K562 (cell line): ENCODE measurements around the gene UBR1. TPM values are rescaled to one million over a fixed set of nuclear protein-coding genes. Genes with fewer than 3 reads are reported as not detected.

Experiments used
- ATAC-seq: fragments of 200-7000 bp; cut with Tn5 transposase; 3 replicates; pipeline ENCODE4 v1.9.1; 2020; ENCODE audit warnings: moderate library complexity
- BruUV-seq: library from RNA; stranded (reverse); fragments of 400-500 nt; replicated peaks from 2 replicates; lab custom pipeline; 2021; lab: Mats Ljungman, UMichigan
- CTCF ChIA-PET: fragments of 300-600 bp; formaldehyde crosslinking; extraction: SDS; loops from one replicate; lab custom pipeline; 2021; ENCODE audit warnings: low intra/inter-chr PET ratio; lab: Yijun Ruan, JAX
- POLR2A ChIA-PET: fragments of 300-600, 350-650 bp; sonication (Branson Sonifier 250); formaldehyde crosslinking; extraction: SDS; loops from one replicate; lab custom pipeline; 2021; ENCODE audit warnings: antibody characterized with exemption, inconsistent platforms; lab: Yijun Ruan, JAX
- DNase-seq, 4 experiments: peaks; one replicate each; pipeline versions ENCODE4 v3.0.0 to v3.0.0-alpha.2; 2011 to 2018; ENCODE audit warnings: low spot score in 3 of 4, mixed read lengths in 3 of 4; ENCODE audit errors: extremely low read depth in 1 of 4
- FAIRE-seq: peaks from 2 replicates; lab custom pipeline; 2011; peaks lifted over from hg19 to GRCh38; lab: Jason Lieb, UNC
- H2AFZ ChIP-seq: 2 replicates; pipeline ENCODE4 v1.6.0; 2011; ENCODE audit warnings: low read depth, low read length, control low read depth, inconsistent platforms
- H3K27ac ChIP-seq: fragments of 200-600 bp; 3 replicates; pipeline ENCODE4 v1.8.0; 2011; ENCODE audit warnings: low read depth, mild to moderate bottlenecking, control low read depth, inconsistent platforms, low read length, moderate library complexity, mixed read lengths; ENCODE audit errors: extremely low read depth
- H3K27me3 ChIP-seq, 2 experiments: fragments of 300-600 bp in 1 of 2; 2 replicates in 1 of 2; 3 replicates in 1 of 2; pipeline versions ENCODE4 v1.6.0 to v1.8.0; 2011; ENCODE audit warnings: inconsistent platforms in 2 of 2, low read length in 2 of 2, mild to moderate bottlenecking in 1 of 2, mixed read lengths in 1 of 2, moderate library complexity in 1 of 2; ENCODE audit not compliant: control insufficient read depth in 2 of 2, insufficient read depth in 2 of 2
- H3K36me3 ChIP-seq: fragments of 300-600 bp; 3 replicates; pipeline ENCODE4 v1.8.0; 2011; ENCODE audit warnings: mild to moderate bottlenecking, low read length, inconsistent platforms; ENCODE audit not compliant: control insufficient read depth, insufficient read depth
- H3K4me1 ChIP-seq, 2 experiments: fragments of 200-600 bp in 1 of 2; replicated peaks in 1 of 2; 2 replicates in 1 of 2; 3 replicates in 1 of 2; pipeline versions ENCODE4 v1.5.1 to v1.8.0; 2011; ENCODE audit warnings: inconsistent platforms in 2 of 2, low read length in 2 of 2, mild to moderate bottlenecking in 1 of 2, mixed read lengths in 1 of 2, moderate library complexity in 1 of 2; ENCODE audit not compliant: control insufficient read depth in 2 of 2, insufficient read depth in 2 of 2
- H3K4me2 ChIP-seq: 2 replicates; pipeline ENCODE4 v1.6.1; 2011; ENCODE audit warnings: low read length, control low read depth, inconsistent platforms, mixed read lengths; ENCODE audit not compliant: insufficient read depth
- H3K4me3 ChIP-seq: fragments of 200-600 bp; sonication (generic), shearing (Covaris generic); 2 replicates; pipeline ENCODE4 v1.5.1; 2016; ENCODE audit warnings: control low read depth, inconsistent platforms
- H3K79me2 ChIP-seq: fragments of 200-600 bp; 3 replicates; pipeline ENCODE4 v1.8.0; 2011; ENCODE audit warnings: low read length, inconsistent platforms; ENCODE audit not compliant: control insufficient read depth, insufficient read depth
- H3K9ac ChIP-seq, 2 experiments: 2 replicates each; pipeline versions ENCODE4 v1.6.0 to v1.6.1; 2011; ENCODE audit warnings: low read depth in 2 of 2, low read length in 2 of 2, control low read depth in 1 of 2, inconsistent platforms in 1 of 2, mild to moderate bottlenecking in 1 of 2, mixed read lengths in 1 of 2; ENCODE audit not compliant: insufficient read depth in 1 of 2
- H3K9me1 ChIP-seq: one replicate; pipeline ENCODE4 v1.6.0; 2011; ENCODE audit warnings: inconsistent platforms, mild to moderate bottlenecking, low read length, moderate library complexity; ENCODE audit not compliant: control insufficient read depth, insufficient read depth
- H3K9me3 ChIP-seq: replicated peaks from 2 replicates; pipeline ENCODE4 v1.5.1; 2011; ENCODE audit warnings: low read depth, low read length, inconsistent platforms; ENCODE audit not compliant: control insufficient read depth, insufficient read depth
- H4K20me1 ChIP-seq: replicated peaks from 2 replicates; pipeline ENCODE4 v1.6.1; 2011; ENCODE audit warnings: low read length, inconsistent platforms, mixed read lengths; ENCODE audit not compliant: control insufficient read depth, insufficient read depth
- ARNT ChIP-seq, 2 experiments: fragments of 450-650 bp; IDR thresholded peaks; 2 replicates each; pipeline ENCODE4 v1.6.1; 2016; ENCODE audit warnings: mild to moderate bottlenecking in 1 of 2
- BRD4 ChIP-seq: fragments of 200-600 bp; sonication (generic); IDR thresholded peaks from 2 replicates; pipeline ENCODE4 v1.6.1; 2017; ENCODE audit warnings: inconsistent platforms
- L3MBTL2 ChIP-seq: fragments of 450-650 bp; IDR thresholded peaks from 2 replicates; pipeline ENCODE4 v1.6.1; 2016; ENCODE audit warnings: mild to moderate bottlenecking, moderate library complexity
- MAZ ChIP-seq, 2 experiments: fragments of 450-650 bp in 1 of 2; sonication (generic) in 1 of 2; formaldehyde crosslinking; IDR thresholded peaks in 1 of 2; conservative IDR thresholded peaks in 1 of 2; 2 replicates each; pipeline versions ENCODE4 v1.4.0 to v1.5.0; 2020; ENCODE audit warnings: mild to moderate bottlenecking in 1 of 2, missing genetic modification reagents in 1 of 2
- MEF2A ChIP-seq: IDR thresholded peaks from 2 replicates; pipeline ENCODE4 v1.6.1; 2011; ENCODE audit warnings: low read depth, mild to moderate bottlenecking, low read length, moderate library complexity; ENCODE audit not compliant: control insufficient read depth
- MLX ChIP-seq, 2 experiments: fragments of 450-650 bp in 1 of 2; sonication (generic) in 1 of 2; formaldehyde crosslinking; conservative IDR thresholded peaks; 2 replicates each; pipeline versions ENCODE4 v1.4.0 to v1.8.1; 2020 to 2022; ENCODE audit warnings: mild to moderate bottlenecking in 1 of 2, missing genetic modification reagents in 1 of 2
- NCOA4 ChIP-seq: fragments of 450-650 bp; IDR thresholded peaks from 2 replicates; pipeline ENCODE4 v1.6.1; 2018; ENCODE audit warnings: mild to moderate bottlenecking; ENCODE audit not compliant: partially characterized antibody
- PHF21A ChIP-seq: fragments of 450-650 bp; IDR thresholded peaks from 2 replicates; pipeline ENCODE4 v1.6.1; 2017; ENCODE audit warnings: low read depth, borderline replicate concordance
- RBM39 ChIP-seq: fragments of 200-400 bp; formaldehyde crosslinking; optimal IDR thresholded peaks from 2 replicates; pipeline ENCODE3; 2018; ENCODE audit warnings: low read depth, low read length
- RFX7 ChIP-seq: fragments of 250-450 bp; sonication (Bioruptor Pico); IDR thresholded peaks from 2 replicates; pipeline ENCODE4 v1.5.1; 2021; ENCODE audit warnings: mild to moderate bottlenecking
- SMAD4 ChIP-seq: fragments of 250-450 bp; sonication (Bioruptor Pico); conservative IDR thresholded peaks from 2 replicates; pipeline ENCODE4 v1.8.0; 2021; ENCODE audit warnings: inconsistent platforms, mild to moderate bottlenecking, moderate library complexity
- SUPT5H ChIP-seq: fragments of 450-650 bp; IDR thresholded peaks from 2 replicates; pipeline ENCODE4 v1.6.1; 2016
- THRAP3 ChIP-seq: fragments of 450-650 bp; IDR thresholded peaks from 2 replicates; pipeline ENCODE4 v1.6.1; 2016; ENCODE audit warnings: mild to moderate bottlenecking, inconsistent platforms, borderline replicate concordance
- WGBS: fragments of 100-300 bp; shearing (Covaris generic); methylation state at CpG from one replicate; pipeline ENCODE4 v1.1.6; 2016; ENCODE audit warnings: low coverage, mixed read lengths; ENCODE audit not compliant: insufficient coverage; ENCODE audit errors: missing lambda C conversion rate; 5-methylcytosine and 5-hydroxymethylcytosine counted together
- in situ Hi-C: fragments of 300-500 bp; cut with MboI; formaldehyde crosslinking; loops from 4 replicates; pipeline ENCODE4 v1.15.0; 2018; ENCODE audit warnings: inconsistent platforms, mixed read lengths
- intact Hi-C: fragments of 100-400 bp; cut with micrococcal nuclease; formaldehyde crosslinking; loops from 2 replicates; pipeline ENCODE4 v1.14.2; 2022
- polyA plus RNA-seq, 8 experiments: library from polyadenylated mRNA; depleted of rRNA in 4 of 8; stranded (reverse) in 5 of 8; unstranded in 3 of 8; fragments of >200 nt; fragmentation: Nextera tagmentation in 2 of 8; fragmentation: Illumina TruSeq in 1 of 8; extraction: Ambion mirVana in 2 of 8; extraction: Trizol in 1 of 8; gene quantifications; 2 replicates each; pipeline versions ENCODE4 v1.2.1 to v1.2.3, GENCODE V29; 2011 to 2014; ENCODE audit warnings: inconsistent platforms in 1 of 8, missing spikeins in 1 of 8
- total RNA-seq, 7 experiments: library from RNA; depleted of rRNA in 6 of 7; stranded (reverse); fragments of >200 nt in 6 of 7; fragmentation: Illumina TruSeq in 2 of 7; extraction: Trizol in 2 of 7; gene quantifications; 2 replicates each; pipeline versions ENCODE4 v1.2.1 to v1.2.3, GENCODE V29; 2011 to 2021; ENCODE audit warnings: low replicate concordance in 1 of 7
- TF ChIP-seq, protein P1 (sequence below): fragments of 250-450 bp; sonication (Bioruptor Pico); IDR thresholded peaks from 2 replicates; pipeline ENCODE4 v1.9.0; 2021; ENCODE audit warnings: mild to moderate bottlenecking, inconsistent platforms

The UBR1 gene
- total and polyA plus RNA-seq, 9 of the 15 experiments (the other 6 are each of a cell fraction or from before 2014, with no cell fraction given), result 5.8 to 30.7 (median 15.3) TPM

GRCh38 chr15:43052860-43053259 is 53.0 kb downstream of the UBR1 start:
- Histone ChIP-seq H3K4me3 (no peak overlapping the region), H3K36me3 (peaks cover 68% of the 10 kb centered on the region), H3K9me1 (no peaks in the 10 kb centered on the region), H3K9me3 (no peaks in the 10 kb centered on the region), H3K4me2 (no peak overlapping the region), H3K9ac (no peak overlapping the region), H3K27ac (no peak overlapping the region), H3K79me2 (no peaks in the 10 kb centered on the region), H4K20me1 (no peaks in the 10 kb centered on the region), H3K4me1 (no peaks in the 10 kb centered on the region), H2AFZ (no peak overlapping the region), H3K27me3 (no peaks in the 10 kb centered on the region)
- in situ Hi-C loops (no loop called here), intact Hi-C loops (no loop called here)
- POLR2A ChIA-PET, result interaction anchor here (0.5 to 1.1 kb wide), 2 partner anchors 21 to 142 kb away, joined by 3 read pairs; no protein-coding TSS in a partner anchor
- DNase-seq, result no peak
- no peak for TF ChIP-seq L3MBTL2
- CTCF ChIA-PET, result no interaction called here
- no peak for ATAC-seq
- WGBS, result 62% methylated on average over 1 of the region's 1 CpG
- no TSS peak for BruUV-seq
- FAIRE-seq, result no peak

GRCh38 chr15:43048935-43049334 is 56.9 kb downstream of the UBR1 start:
- in situ Hi-C loops (no loop called here), intact Hi-C loops (no loop called here)
- no peak overlapping the region for H3K4me2 ChIP-seq
- H3K27ac ChIP-seq, result no peak overlapping the region
- 100% methylated on average over 1 of the region's 2 CpGs for WGBS
- TF ChIP-seq BRD4, result no peak
- no peak for TF ChIP-seq SUPT5H
- TF ChIP-seq SMAD4 (CRISPR knock-in tag), result no peak
- no peak for TF ChIP-seq ARNT (IDR thresholded peaks at IDR 0.05)
- no peak for TF ChIP-seq MEF2A
- no peak for TF ChIP-seq MLX (CRISPR knock-in tag; conservative IDR thresholded peaks at IDR 0.05)
- TF ChIP-seq NCOA4, result no peak
- no peak for TF ChIP-seq RBM39
- no peak for TF ChIP-seq MAZ (CRISPR knock-in tag; conservative IDR thresholded peaks at IDR 0.05 in 1 of 2, IDR thresholded peaks at IDR 0.05 in 1 of 2)
- no peak for TF ChIP-seq THRAP3
- TF ChIP-seq, protein P1, sequence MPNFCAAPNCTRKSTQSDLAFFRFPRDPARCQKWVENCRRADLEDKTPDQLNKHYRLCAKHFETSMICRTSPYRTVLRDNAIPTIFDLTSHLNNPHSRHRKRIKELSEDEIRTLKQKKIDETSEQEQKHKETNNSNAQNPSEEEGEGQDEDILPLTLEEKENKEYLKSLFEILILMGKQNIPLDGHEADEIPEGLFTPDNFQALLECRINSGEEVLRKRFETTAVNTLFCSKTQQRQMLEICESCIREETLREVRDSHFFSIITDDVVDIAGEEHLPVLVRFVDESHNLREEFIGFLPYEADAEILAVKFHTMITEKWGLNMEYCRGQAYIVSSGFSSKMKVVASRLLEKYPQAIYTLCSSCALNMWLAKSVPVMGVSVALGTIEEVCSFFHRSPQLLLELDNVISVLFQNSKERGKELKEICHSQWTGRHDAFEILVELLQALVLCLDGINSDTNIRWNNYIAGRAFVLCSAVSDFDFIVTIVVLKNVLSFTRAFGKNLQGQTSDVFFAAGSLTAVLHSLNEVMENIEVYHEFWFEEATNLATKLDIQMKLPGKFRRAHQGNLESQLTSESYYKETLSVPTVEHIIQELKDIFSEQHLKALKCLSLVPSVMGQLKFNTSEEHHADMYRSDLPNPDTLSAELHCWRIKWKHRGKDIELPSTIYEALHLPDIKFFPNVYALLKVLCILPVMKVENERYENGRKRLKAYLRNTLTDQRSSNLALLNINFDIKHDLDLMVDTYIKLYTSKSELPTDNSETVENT, result no peak
- TF ChIP-seq RFX7, result no peak
- no peak for TF ChIP-seq PHF21A
- no peaks in the 10 kb centered on the region for H4K20me1 ChIP-seq
- ATAC-seq (no peak), DNase-seq (no peak), FAIRE-seq (no peak)
- H3K9me3 ChIP-seq, result no peaks in the 10 kb centered on the region
- no peaks in the 10 kb centered on the region for H3K9me1 ChIP-seq
- H3K9ac ChIP-seq, result no peak overlapping the region
- no peaks in the 10 kb centered on the region for H3K79me2 ChIP-seq
- CTCF ChIA-PET, result no interaction called here
- BruUV-seq, result no TSS peak
- H3K4me3 ChIP-seq, result no peak overlapping the region
- H3K36me3 ChIP-seq, result peaks cover 62% of the 10 kb centered on the region
- H2AFZ ChIP-seq, result no peak overlapping the region
- POLR2A ChIA-PET, result interaction anchor here (0.6 kb wide), 1 partner anchor 15 kb away, joined by 3 read pairs; no protein-coding TSS in a partner anchor
- no peaks in the 10 kb centered on the region for H3K4me1 ChIP-seq
- no peaks in the 10 kb centered on the region for H3K27me3 ChIP-seq
